Measurements from ENCODE around the gene TRAK1. TPM values are rescaled to one million over a fixed set of nuclear protein-coding genes. Genes with fewer than 3 reads are reported as not detected.

Gene TRAK1
- total and polyA plus RNA-seq, 2 of the 4 experiments (the other 2 are of a cell fraction), result 25.6 to 28.1 TPM

DNA sequence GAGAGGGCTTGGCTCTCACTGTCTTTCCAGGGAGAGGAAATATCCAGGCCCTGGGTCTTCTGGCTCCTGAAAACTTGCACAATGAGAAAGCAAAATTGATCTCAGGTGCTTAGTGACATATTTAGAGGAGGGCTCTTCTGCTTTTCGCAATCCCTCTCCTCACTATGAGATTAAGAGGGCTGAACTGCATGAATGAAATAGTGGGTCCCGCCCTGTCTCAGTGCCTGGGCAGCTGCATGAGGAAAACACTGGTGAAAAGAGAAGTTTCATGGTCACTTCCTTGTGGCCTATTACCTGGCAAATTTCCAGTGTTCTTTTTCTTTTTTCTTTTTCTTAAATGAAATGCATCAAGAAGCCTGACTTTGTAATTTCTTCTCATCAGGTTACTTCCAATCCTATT is 73.5 kb downstream of the TRAK1 start:
- ATAC-seq (ENCODE audit: low read depth) (no peak), DNase-seq (no peak)
- Histone ChIP-seq H2BK15ac (ENCODE audit: low read depth, low read length) (no peak overlapping the region), H4K5ac (ENCODE audit: low read depth, low read length) (no peak overlapping the region), H2BK120ac (ENCODE audit: low read depth, low read length) (no peak overlapping the region), H3K27me3 (ENCODE audit: control insufficient read depth, insufficient read depth, low read length) (no peaks in the 10 kb centered on the region), H3K4me2 (ENCODE audit: low read depth, low read length) (no peak overlapping the region), H3K4me1 (ENCODE audit: control insufficient read depth, insufficient read depth, low read length) (peaks cover 8% of the 10 kb centered on the region), H3K79me1 (ENCODE audit: low read depth in 1 of 2, low read length in 2 of 2) (peaks cover 14 to 40% of the 10 kb centered on the region in 2 experiments; a peak in 3 of 4 replicates), H3K9ac (ENCODE audit: low read depth, low read length) (no peak overlapping the region), H2AK9ac (replicated peaks; ENCODE audit: low read depth, low read length, poor library complexity) (no peak overlapping the region), H3K14ac (replicated peaks; ENCODE audit: low read depth, low read length) (no peak overlapping the region), H3K9me1 (ENCODE audit: insufficient read depth, low read length) (peaks cover 14% of the 10 kb centered on the region), H3K56ac (ENCODE audit: extremely low read depth, insufficient read depth, low read length) (no peak overlapping the region), H4K91ac (ENCODE audit: insufficient read depth, low read depth, low read length) (no peak overlapping the region), H4K8ac (ENCODE audit: low read depth in 2 of 2, low read length in 2 of 2) (no peak overlapping the region), H3K9me3 (ENCODE audit: control insufficient read depth, insufficient read depth, low read length) (no peaks in the 10 kb centered on the region), H2BK5ac (ENCODE audit: low read depth, low read length, poor library complexity, severe bottlenecking) (no peak overlapping the region), H3K4ac (ENCODE audit: low read depth, low read length) (no peak overlapping the region), H3K23ac (ENCODE audit: low read depth, low read length) (no peak overlapping the region), H3K36me3 (ENCODE audit: control insufficient read depth, insufficient read depth, low read length) (no peaks in the 10 kb centered on the region), H2BK20ac (ENCODE audit: low read depth, low read length) (no peak overlapping the region), H2AK5ac (ENCODE audit: low read depth, low read length) (no peak overlapping the region), H2AFZ (replicated peaks; ENCODE audit: low read length, poor library complexity) (no peak overlapping the region), H3K18ac (ENCODE audit: low read depth, low read length) (no peak overlapping the region), H4K20me1 (ENCODE audit: insufficient read depth, low read length) (no peaks in the 10 kb centered on the region; the same call in none of the 2 replicates), H3K4me3 (ENCODE audit: insufficient read depth, low read depth, low read length) (no peak overlapping the region), H3K27ac (ENCODE audit: insufficient read depth, low read length) (no peak overlapping the region)
- CTCF ChIA-PET, result no interaction called here
- TF ChIP-seq, protein P1, sequence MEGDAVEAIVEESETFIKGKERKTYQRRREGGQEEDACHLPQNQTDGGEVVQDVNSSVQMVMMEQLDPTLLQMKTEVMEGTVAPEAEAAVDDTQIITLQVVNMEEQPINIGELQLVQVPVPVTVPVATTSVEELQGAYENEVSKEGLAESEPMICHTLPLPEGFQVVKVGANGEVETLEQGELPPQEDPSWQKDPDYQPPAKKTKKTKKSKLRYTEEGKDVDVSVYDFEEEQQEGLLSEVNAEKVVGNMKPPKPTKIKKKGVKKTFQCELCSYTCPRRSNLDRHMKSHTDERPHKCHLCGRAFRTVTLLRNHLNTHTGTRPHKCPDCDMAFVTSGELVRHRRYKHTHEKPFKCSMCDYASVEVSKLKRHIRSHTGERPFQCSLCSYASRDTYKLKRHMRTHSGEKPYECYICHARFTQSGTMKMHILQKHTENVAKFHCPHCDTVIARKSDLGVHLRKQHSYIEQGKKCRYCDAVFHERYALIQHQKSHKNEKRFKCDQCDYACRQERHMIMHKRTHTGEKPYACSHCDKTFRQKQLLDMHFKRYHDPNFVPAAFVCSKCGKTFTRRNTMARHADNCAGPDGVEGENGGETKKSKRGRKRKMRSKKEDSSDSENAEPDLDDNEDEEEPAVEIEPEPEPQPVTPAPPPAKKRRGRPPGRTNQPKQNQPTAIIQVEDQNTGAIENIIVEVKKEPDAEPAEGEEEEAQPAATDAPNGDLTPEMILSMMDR (conservative IDR thresholded peaks at IDR 0.05; ENCODE audit: low read depth, low read length), result no peak
- TF ChIP-seq RCOR1 (IDR thresholded peaks at IDR 0.05; ENCODE audit: insufficient replicate concordance, low read length) (no peak), RFX5 (IDR thresholded peaks at IDR 0.05; ENCODE audit: low read depth, low read length) (no peak), NFE2L2 (IDR thresholded peaks at IDR 0.05; ENCODE audit: low read depth, low read length) (no peak), SMC3 (IDR thresholded peaks at IDR 0.05; ENCODE audit: low read depth, low read length) (no peak)
- dilution Hi-C loops (cut with HindIII; ENCODE audit: low sequenced_read_pairs, unreplicated experiment), result no loop called here
- WGBS, 2 experiments (ENCODE audit: extremely low coverage in 2 of 2, insufficient read length in 1 of 2), result no CpG with 5 or more reads among the region's 2 CpGs
- BruUV-seq (replicated peaks), result no TSS peak
- POLR2A ChIA-PET (ENCODE audit: unreplicated experiment), result no interaction called here
- in situ Hi-C loops (cut with MboI; ENCODE audit: low sequenced_read_pairs), result no loop called here
- intact Hi-C loops (cut with micrococcal nuclease), result no loop called here
